Activated naive CD4-positive, alpha-beta T cell treated with anti-CD3 and anti-CD28 coated beads, Interleukin-2, amount 10 ng/mL, durations not matched to agents 7 days and 5 days (primary cell): ENCODE measurements around the gene KRTAP5-2.

Source experiments
- CTCF ChIA-PET: fragments of 350-600 bp; sonication (Branson Sonifier 250); formaldehyde crosslinking; loops from one replicate; lab custom pipeline; 2021; ENCODE audit warnings: antibody characterized with exemption; lab: Charles Lee
- DNase-seq: peaks from one replicate; pipeline ENCODE4 v3.0.0-alpha.2; 2020
- H3K27ac Mint-ChIP-seq: one replicate; pipeline ENCODE4 v1.8.0; 2021; ENCODE audit warnings: mild to moderate bottlenecking, moderate library complexity, mixed read lengths
- H3K27me3 Mint-ChIP-seq: one replicate; pipeline ENCODE4 v1.8.0; 2021; ENCODE audit warnings: mild to moderate bottlenecking, mixed read lengths
- H3K36me3 Mint-ChIP-seq: one replicate; pipeline ENCODE4 v1.8.0; 2021; ENCODE audit warnings: mixed read lengths
- H3K4me1 Mint-ChIP-seq: one replicate; pipeline ENCODE4 v1.8.0; 2021; ENCODE audit warnings: mixed read lengths
- H3K4me3 Mint-ChIP-seq: one replicate; pipeline ENCODE4 v1.8.0; 2021; ENCODE audit warnings: mild to moderate bottlenecking, moderate library complexity, mixed read lengths
- H3K9me3 Mint-ChIP-seq: one replicate; pipeline ENCODE4 v1.8.0; 2021; ENCODE audit warnings: mixed read lengths

KRTAP5-2 gene

GRCh38 chr11:1572197-1573076 is 25.7 kb downstream of the KRTAP5-2 start, which contains the start of gene DUSP8:
DUSP8 (minus strand) TSS chr11:1572271; CDS start chr11:1565826, 6,445 bp downstream.
- DNase-seq, result peak; percentile 92
- no peak within 1 kb of the TSS for H3K27ac Mint-ChIP-seq
- H3K27me3 Mint-ChIP-seq, result peaks cover 67% of the 10 kb centered on the region
- no peaks in the 10 kb centered on the region for H3K9me3 Mint-ChIP-seq
- H3K36me3 Mint-ChIP-seq, result no peaks in the 10 kb centered on the region
- CTCF ChIA-PET, result interaction anchor here (0.6 to 4.3 kb wide), 2 partner anchors 25 to 26 kb away, joined by 3 to 51 read pairs; no protein-coding TSS in a partner anchor
- H3K4me3 Mint-ChIP-seq, result peak within 1 kb of the TSS; percentile 28
- peaks cover 18% of the 10 kb centered on the region for H3K4me1 Mint-ChIP-seq

- no peak overlapping the region for H3K27ac Mint-ChIP-seq
- H3K4me3 Mint-ChIP-seq, result no peak overlapping the region
- CTCF ChIA-PET, result no interaction called here
- H3K4me1 Mint-ChIP-seq, result peaks cover 18% of the 10 kb centered on the region
- H3K27me3 Mint-ChIP-seq, result peaks cover 63% of the 10 kb centered on the region
- no peak for DNase-seq
- no peaks in the 10 kb centered on the region for H3K36me3 Mint-ChIP-seq
- H3K9me3 Mint-ChIP-seq, result no peaks in the 10 kb centered on the region
Measured at GRCh38 chr11:1571760-1572196, 26.3 kb downstream of the KRTAP5-2 start.

- DNase-seq, result peak; percentile 52
- H3K36me3 Mint-ChIP-seq, result no peaks in the 10 kb centered on the region
- H3K27ac Mint-ChIP-seq, result no peak overlapping the region
- no peaks in the 10 kb centered on the region for H3K9me3 Mint-ChIP-seq
- peaks cover 18% of the 10 kb centered on the region for H3K4me1 Mint-ChIP-seq
- CTCF ChIA-PET, result no interaction called here
- peak overlapping the region; percentile 61 for H3K4me3 Mint-ChIP-seq
- peaks cover 58% of the 10 kb centered on the region for H3K27me3 Mint-ChIP-seq
Measured at GRCh38 chr11:1570896-1571759, 27.0 kb downstream of the KRTAP5-2 start.

GRCh38 chr11:1570531-1570895 is 27.6 kb downstream of the KRTAP5-2 start:
- Mint-ChIP-seq H3K9me3 (no peaks in the 10 kb centered on the region), H3K4me3 (peak overlapping the region; percentile 61), H3K27me3 (peaks cover 53% of the 10 kb centered on the region), H3K4me1 (peaks cover 18% of the 10 kb centered on the region), H3K27ac (no peak overlapping the region), H3K36me3 (no peaks in the 10 kb centered on the region)
- DNase-seq, result no peak
- CTCF ChIA-PET, result no interaction called here

- H3K4me3 Mint-ChIP-seq, result no peak overlapping the region
- H3K36me3 Mint-ChIP-seq, result no peaks in the 10 kb centered on the region
- H3K9me3 Mint-ChIP-seq, result no peaks in the 10 kb centered on the region
- H3K27me3 Mint-ChIP-seq, result peaks cover 48% of the 10 kb centered on the region
- H3K27ac Mint-ChIP-seq, result no peak overlapping the region
- CTCF ChIA-PET, result interaction anchor here (0.9 to 1.2 kb wide), 2 partner anchors 8 to 23 kb away, joined by 4 read pairs; no protein-coding TSS in a partner anchor
- H3K4me1 Mint-ChIP-seq, result peaks cover 17% of the 10 kb centered on the region
- DNase-seq, result no peak
Measured at GRCh38 chr11:1570001-1570453, 28.1 kb downstream of the KRTAP5-2 start.

- H3K27ac Mint-ChIP-seq, result no peak overlapping the region
- CTCF ChIA-PET, result interaction anchor here (0.9 to 1.2 kb wide), 2 partner anchors 9 to 23 kb away, joined by 4 read pairs; no protein-coding TSS in a partner anchor
- no peak for DNase-seq
- no peaks in the 10 kb centered on the region for H3K9me3 Mint-ChIP-seq
- peaks cover 47% of the 10 kb centered on the region for H3K27me3 Mint-ChIP-seq
- no peak overlapping the region for H3K4me3 Mint-ChIP-seq
- H3K36me3 Mint-ChIP-seq, result no peaks in the 10 kb centered on the region
- H3K4me1 Mint-ChIP-seq, result peaks cover 14% of the 10 kb centered on the region
Measured at GRCh38 chr11:1569251-1569780, 28.8 kb downstream of the KRTAP5-2 start.

- peaks cover 39% of the 10 kb centered on the region for H3K27me3 Mint-ChIP-seq
- no peak overlapping the region for H3K27ac Mint-ChIP-seq
Measured at GRCh38 chr11:1568441-1568911, 29.6 kb downstream of the KRTAP5-2 start.

GRCh38 chr11:1567721-1568100 is 30.4 kb downstream of the KRTAP5-2 start:
- peaks cover 31% of the 10 kb centered on the region for H3K27me3 Mint-ChIP-seq
- CTCF ChIA-PET, result interaction anchor here (1.5 kb wide), 1 partner anchor 21 kb away, joined by 4 read pairs; no protein-coding TSS in a partner anchor
- H3K36me3 Mint-ChIP-seq, result no peaks in the 10 kb centered on the region
- H3K27ac Mint-ChIP-seq, result no peak overlapping the region
- no peaks in the 10 kb centered on the region for H3K9me3 Mint-ChIP-seq
- H3K4me1 Mint-ChIP-seq, result peaks cover 3% of the 10 kb centered on the region
- DNase-seq, result no peak
- no peak overlapping the region for H3K4me3 Mint-ChIP-seq

More at GRCh38 chr11:1568441-1568911, 29.6 kb downstream of the KRTAP5-2 start:
- H3K4me1 Mint-ChIP-seq, result peaks cover 6% of the 10 kb centered on the region
- H3K4me3 Mint-ChIP-seq, result no peak overlapping the region
- H3K9me3 Mint-ChIP-seq, result no peaks in the 10 kb centered on the region
- no peaks in the 10 kb centered on the region for H3K36me3 Mint-ChIP-seq
- CTCF ChIA-PET, result interaction anchor here (1.2 to 1.5 kb wide), 2 partner anchors 10 to 22 kb away, joined by 4 read pairs; no protein-coding TSS in a partner anchor
- peak; percentile 28 for DNase-seq

GRCh38 chr11:1567052-1567720 is 30.9 kb downstream of the KRTAP5-2 start:
- Mint-ChIP-seq H3K36me3 (no peaks in the 10 kb centered on the region), H3K9me3 (no peaks in the 10 kb centered on the region), H3K27me3 (peaks cover 28% of the 10 kb centered on the region), H3K27ac (no peak overlapping the region), H3K4me3 (no peak overlapping the region), H3K4me1 (peaks cover 3% of the 10 kb centered on the region)
- CTCF ChIA-PET, result interaction anchor here (1.5 kb wide), 1 partner anchor 20 kb away, joined by 4 read pairs; no protein-coding TSS in a partner anchor
- DNase-seq, result no peak

GRCh38 chr11:1566381-1567051 is 31.6 kb downstream of the KRTAP5-2 start:
- Mint-ChIP-seq H3K27me3 (peaks cover 28% of the 10 kb centered on the region), H3K4me1 (peaks cover 3% of the 10 kb centered on the region), H3K9me3 (no peaks in the 10 kb centered on the region), H3K27ac (no peak overlapping the region), H3K4me3 (no peak overlapping the region), H3K36me3 (no peaks in the 10 kb centered on the region)
- CTCF ChIA-PET, result interaction anchor here (1.4 to 2.1 kb wide), 2 partner anchors 8 to 11 kb away, joined by 3 to 11 read pairs; no protein-coding TSS in a partner anchor
- DNase-seq, result no peak

- Mint-ChIP-seq H3K9me3 (no peaks in the 10 kb centered on the region), H3K27ac (no peak overlapping the region), H3K4me3 (no peak overlapping the region), H3K36me3 (no peaks in the 10 kb centered on the region), H3K27me3 (peaks cover 26% of the 10 kb centered on the region), H3K4me1 (peaks cover 3% of the 10 kb centered on the region)
- DNase-seq, result no peak
- CTCF ChIA-PET, result interaction anchor here (1.4 to 2.1 kb wide), 2 partner anchors 9 to 10 kb away, joined by 3 to 11 read pairs; no protein-coding TSS in a partner anchor
Measured at GRCh38 chr11:1565904-1566247, 32.2 kb downstream of the KRTAP5-2 start.

GRCh38 chr11:1565173-1565903 is 32.8 kb downstream of the KRTAP5-2 start:
- Mint-ChIP-seq H3K9me3 (no peaks in the 10 kb centered on the region), H3K27me3 (peaks cover 21% of the 10 kb centered on the region), H3K4me1 (no peaks in the 10 kb centered on the region), H3K27ac (no peak overlapping the region), H3K36me3 (no peaks in the 10 kb centered on the region), H3K4me3 (no peak overlapping the region)
- CTCF ChIA-PET, result interaction anchor here (0.5 to 2.1 kb wide), 4 partner anchors 9 to 911 kb away, joined by 3 to 11 read pairs (median 4); no protein-coding TSS in a partner anchor
- DNase-seq, result no peak
